Subcutaneous adipose tissue (tissue), 4 donors: Measurements from ENCODE around the gene TMUB1. TPM values are rescaled to one million over a fixed set of nuclear protein-coding genes. Genes with fewer than 3 reads are reported as not detected.

ENCODE experiments used
- CTCF ChIP-seq: fragments of 450-650 bp; IDR thresholded peaks from one replicate; pipeline ENCODE4 v1.5.1; 2016; ENCODE audit warnings: low read depth, mild to moderate bottlenecking, control low read depth, antibody characterized with exemption, moderate library complexity
- total RNA-seq, 4 donors: library from RNA; depleted of rRNA; stranded (reverse); fragments of >200 nt; gene quantifications; one replicate each; pipeline ENCODE4 v1.1.0, GENCODE V29; 2016

TMUB1 gene
- total RNA-seq, 4 donors from 2014 or later: 18.3 to 37.3 (median 31.5) TPM

DNA sequence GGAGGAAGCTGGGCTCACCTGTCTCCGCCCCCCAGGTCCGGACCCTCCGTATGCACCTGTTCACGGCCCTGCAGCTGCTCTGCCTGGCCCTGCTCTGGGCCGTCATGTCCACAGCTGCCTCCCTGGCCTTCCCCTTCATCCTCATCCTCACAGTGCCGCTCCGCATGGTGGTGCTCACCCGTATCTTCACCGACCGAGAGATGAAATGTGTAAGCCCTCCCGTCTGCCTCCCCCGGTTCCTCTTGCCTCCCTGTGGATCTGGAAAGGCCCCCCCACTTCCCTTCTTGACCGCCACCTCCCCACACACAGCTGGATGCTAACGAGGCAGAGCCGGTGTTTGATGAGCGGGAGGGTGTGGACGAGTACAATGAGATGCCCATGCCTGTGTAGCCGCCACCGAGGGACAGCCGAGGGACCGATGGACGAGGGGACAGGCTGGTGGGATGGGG is 7.3 kb downstream of the TMUB1 start:
- TF ChIP-seq CTCF: no peak

DNA sequence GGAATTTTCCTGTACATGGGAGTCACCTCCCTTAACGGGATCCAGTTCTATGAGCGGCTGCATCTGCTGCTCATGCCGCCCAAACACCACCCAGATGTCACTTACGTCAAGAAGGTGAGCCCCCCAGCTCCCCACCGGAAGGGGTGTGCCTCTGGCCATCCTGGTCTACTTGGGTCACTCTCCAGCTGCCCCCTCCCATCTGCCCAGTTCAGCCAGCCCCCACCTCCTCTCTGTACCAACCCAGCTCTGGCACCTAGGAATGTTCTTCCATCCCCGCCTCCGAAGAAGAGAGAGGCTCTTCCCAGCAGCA is 7.7 kb downstream of the TMUB1 start:
- TF ChIP-seq CTCF: no peak

GRCh38 chr7:151074817-151075661 is 8.3 kb downstream of the TMUB1 start:
- TF ChIP-seq CTCF: no peak

- TF ChIP-seq CTCF: no peak
These were observed 9.3 kb downstream of the TMUB1 start for GRCh38 chr7:151073990-151074389.

DNA sequence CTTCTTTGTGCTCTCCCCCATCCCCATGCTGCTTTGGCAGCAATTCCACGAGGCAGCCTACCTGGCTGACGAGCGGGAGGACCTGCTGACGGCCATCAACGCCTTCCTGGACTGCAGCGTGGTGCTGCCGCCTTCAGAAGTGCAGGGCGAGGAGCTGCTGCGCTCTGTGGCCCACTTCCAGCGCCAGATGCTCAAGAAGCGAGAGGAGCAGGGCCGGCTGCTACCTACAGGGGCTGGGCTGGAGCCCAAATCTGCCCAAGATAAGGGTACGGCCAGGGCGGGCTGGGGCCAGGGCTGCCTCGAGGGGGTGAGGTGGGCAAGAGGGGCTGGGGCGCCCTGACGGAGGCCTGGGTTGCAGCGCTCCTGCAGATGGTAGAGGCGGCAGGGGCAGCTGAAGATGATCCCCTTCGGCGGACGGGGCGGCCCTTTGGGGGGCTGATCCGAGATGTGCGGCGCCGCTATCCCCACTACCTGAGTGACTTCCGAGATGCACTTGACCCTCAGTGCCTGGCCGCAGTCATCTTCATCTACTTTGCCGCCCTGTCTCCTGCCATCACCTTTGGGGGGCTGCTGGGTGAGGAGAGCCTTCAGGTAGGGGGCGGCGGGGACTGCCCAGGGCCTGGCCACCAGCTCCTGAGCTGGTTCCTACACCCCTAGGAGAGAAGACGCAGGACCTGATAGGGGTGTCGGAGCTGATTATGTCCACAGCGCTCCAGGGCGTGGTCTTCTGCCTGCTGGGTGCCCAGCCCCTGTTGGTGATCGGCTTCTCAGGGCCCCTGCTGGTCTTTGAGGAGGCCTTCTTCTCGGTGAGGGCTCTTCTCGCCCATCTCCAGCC is 12.0 kb downstream of the TMUB1 start:
- no peak for TF ChIP-seq CTCF

DNA sequence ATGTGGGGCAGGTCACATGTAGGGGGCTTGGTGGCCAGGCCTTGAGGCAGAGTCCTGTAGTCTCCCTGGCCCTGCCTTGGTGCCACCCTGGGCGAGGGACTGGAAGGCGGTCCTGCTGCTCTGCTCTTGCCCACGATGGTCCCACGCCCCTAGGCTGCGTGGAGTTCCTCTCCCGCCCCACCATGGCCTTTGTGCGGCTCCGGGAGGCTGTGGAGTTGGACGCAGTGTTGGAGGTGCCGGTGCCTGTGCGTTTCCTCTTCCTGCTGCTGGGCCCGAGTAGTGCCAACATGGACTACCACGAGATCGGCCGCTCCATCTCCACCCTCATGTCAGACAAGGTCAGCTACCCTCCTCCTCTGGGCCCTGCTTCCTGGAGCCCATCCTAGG is 12.7 kb downstream of the TMUB1 start:
- TF ChIP-seq CTCF: no peak

GRCh38 chr7:151069841-151070573 is 13.3 kb downstream of the TMUB1 start:
- TF ChIP-seq CTCF: no peak
